Right forelimb (tissue), 1 donor: ENCODE measurements around the gene SPATA9.

Experiments
- DNase-seq: peaks from one replicate; pipeline ENCODE4 v3.0.0-alpha.2; 2018

The SPATA9 gene

GRCh38 chr5:95613514-95613913 is 69.3 kb downstream of the SPATA9 start:
- DNase-seq, result no peak

DNA sequence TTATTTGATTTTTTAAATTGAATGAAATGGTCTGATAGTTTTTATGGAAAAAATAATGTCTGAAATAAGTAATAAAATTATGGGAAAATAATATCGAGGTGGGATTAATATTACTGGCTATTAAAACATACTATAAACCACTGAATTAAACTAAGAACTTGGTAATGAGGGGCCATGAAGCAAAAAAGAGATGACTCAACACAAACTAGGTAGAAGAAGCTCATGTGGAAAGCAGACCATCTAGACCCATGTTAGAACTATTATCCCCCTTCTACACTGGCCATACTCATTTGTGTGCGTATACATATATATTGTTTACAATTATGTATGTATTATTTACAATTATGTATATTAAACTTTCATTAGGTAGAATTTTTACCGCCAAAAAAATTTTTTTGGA is 71.4 kb downstream of the SPATA9 start:
- DNase-seq, result no peak

- DNase-seq, result no peak
Observed at GRCh38 chr5:95610546-95610945, 72.2 kb downstream of the SPATA9 start.

GRCh38 chr5:95609711-95610110 is 73.1 kb downstream of the SPATA9 start:
- DNase-seq, result no peak
